HG03432 (cell line): ENCODE results near the gene RXFP4.
"Not testable (repeated sequence)": the region's sequence is repeated elsewhere in the genome, so short reads cannot be mapped to it uniquely, and the experiment has no call there.

Source experiments
- ATAC-seq: cut with Tn5 transposase; IDR thresholded peaks from one replicate; pipeline ENCODE4 v1.9.1; 2021; ENCODE audit warnings: mild to moderate bottlenecking, moderate library complexity; ENCODE audit not compliant: unreplicated experiment

RXFP4 gene

GRCh38 chr1:155930725-155931124 lies 10.7 kb upstream of the RXFP4 start:
- not testable (repeated sequence) for ATAC-seq

- no peak for ATAC-seq
Measured at GRCh38 chr1:155931332-155932038, 10.0 kb upstream of the RXFP4 start.

- no peak for ATAC-seq
Measured at GRCh38 chr1:155932081-155932480, 9.4 kb upstream of the RXFP4 start.

- ATAC-seq, result no peak
Measured at GRCh38 chr1:155932487-155932886, 9.0 kb upstream of the RXFP4 start.

- ATAC-seq, result no peak
Measured at GRCh38 chr1:155933591-155934096, 7.8 kb upstream of the RXFP4 start.

- ATAC-seq, result peak; percentile 90
Measured at GRCh38 chr1:155934097-155934935, 7.1 kb upstream of the RXFP4 start, which contains the start of gene KHDC4. TSS of gene KHDC4 (minus strand) at chr1:155934413. CDS start at chr1:155934373, 40 bp downstream.

- no peak for ATAC-seq
Measured at GRCh38 chr1:155934936-155935590, 6.4 kb upstream of the RXFP4 start.

GRCh38 chr1:155938220-155938627 lies 3.2 kb upstream of the RXFP4 start:
- no peak for ATAC-seq

- ATAC-seq, result no peak
Measured at GRCh38 chr1:155940482-155940992, 901 bp upstream of the RXFP4 start.

GRCh38 chr1:155941845-155942531 lies 550 bp downstream of the RXFP4 start:
- no peak for ATAC-seq

GRCh38 chr1:155942578-155943141 lies 1.2 kb downstream of the RXFP4 start:
- ATAC-seq, result no peak

GRCh38 chr1:155944444-155944799 lies 3.0 kb downstream of the RXFP4 start:
- no peak for ATAC-seq

- ATAC-seq, result peak; percentile 10
Measured at GRCh38 chr1:155946633-155947219, 5.3 kb downstream of the RXFP4 start.

GRCh38 chr1:155947292-155947691 lies 5.9 kb downstream of the RXFP4 start:
- ATAC-seq, result no peak

GRCh38 chr1:155947741-155948140 lies 6.3 kb downstream of the RXFP4 start:
- ATAC-seq, result no peak

GRCh38 chr1:155950829-155951228 lies 9.4 kb downstream of the RXFP4 start:
- no peak for ATAC-seq

GRCh38 chr1:155951753-155952504 lies 10.5 kb downstream of the RXFP4 start:
- ATAC-seq, result no peak

GRCh38 chr1:155952505-155952890 lies 11.1 kb downstream of the RXFP4 start:
- ATAC-seq, result no peak

- no peak for ATAC-seq
Measured at GRCh38 chr1:155954645-155955044, 13.2 kb downstream of the RXFP4 start.
